C4-2B (cell line): ENCODE results near the gene EXOSC6.
"Not testable (repeated sequence)": the region's sequence is repeated elsewhere in the genome, so short reads cannot be mapped to it uniquely, and the experiment has no call there.

Experiments
- H3K27ac ChIP-seq: fragments of 450-650 bp; 2 replicates; pipeline ENCODE4 v1.5.1; 2017
- CTCF ChIP-seq: fragments of 450-650 bp; conservative IDR thresholded peaks from 2 replicates; pipeline ENCODE4 v1.5.1; 2017; ENCODE audit warnings: mild to moderate bottlenecking
- ZFX ChIP-seq: fragments of 450-650 bp; IDR thresholded peaks from 2 replicates; pipeline ENCODE4 v1.6.1; 2017

The EXOSC6 gene

GRCh38 chr16:70251629-70252354 lies at the start of gene EXOSC6:
Gene EXOSC6 (minus strand): TSS chr16:70251940. CDS start chr16:70251900, 40 bp downstream.
- TF ChIP-seq ZFX (peak; percentile 99), CTCF (peak; percentile 93)
- H3K27ac ChIP-seq, result peak within 1 kb of the TSS; percentile 91

- TF ChIP-seq CTCF, result no peak
- no peak for TF ChIP-seq ZFX
- no peak overlapping the region for H3K27ac ChIP-seq
These were observed 49.4 kb upstream of the EXOSC6 start for GRCh38 chr16:70301121-70301520.

GRCh38 chr16:70298988-70299938 lies 47.5 kb upstream of the EXOSC6 start, which contains the start of gene DDX19B:
Gene DDX19B (plus strand): TSS chr16:70299186. CDS start chr16:70299298, 112 bp downstream.
- no peak for TF ChIP-seq ZFX
- no peak for TF ChIP-seq CTCF
- peak within 1 kb of the TSS; percentile 82 for H3K27ac ChIP-seq

GRCh38 chr16:70295634-70296033 lies 43.9 kb upstream of the EXOSC6 start:
- H3K27ac ChIP-seq, result no peak overlapping the region
- no peak for TF ChIP-seq CTCF
- no peak for TF ChIP-seq ZFX

- H3K27ac ChIP-seq, result no peak overlapping the region
- TF ChIP-seq ZFX, result no peak
- TF ChIP-seq CTCF, result no peak
These were observed 42.8 kb upstream of the EXOSC6 start for GRCh38 chr16:70294385-70295025.

- not testable (repeated sequence) for H3K27ac ChIP-seq
These were observed 40.4 kb upstream of the EXOSC6 start for GRCh38 chr16:70292148-70292547.

- no peak overlapping the region for H3K27ac ChIP-seq
- TF ChIP-seq ZFX (no peak), CTCF (no peak)
These were observed 39.3 kb upstream of the EXOSC6 start for GRCh38 chr16:70290949-70291519.
